Effector memory CD8-positive, alpha-beta T cell (primary cell): Measurements from ENCODE around the gene NLRP1.

Experiments used
- ATAC-seq: fragments of 150-1000 bp; cut with Tn5 transposase; replicated peaks from 2 replicates; pipeline ENCODE4 v1.10.0; 2021; ENCODE audit warnings: mild to moderate bottlenecking, moderate library complexity
- DNase-seq, 3 experiments: peaks; one replicate each; pipeline ENCODE4 v3.0.0; 2021
- H3K27ac Mint-ChIP-seq, 2 donors: one replicate each; pipeline ENCODE4 v1.8.0; 2022; ENCODE audit warnings: mild to moderate bottlenecking in 2 of 2, mixed read lengths in 2 of 2, moderate library complexity in 2 of 2
- H3K27me3 Mint-ChIP-seq, 2 donors: one replicate each; pipeline ENCODE4 v1.8.0; 2022; ENCODE audit warnings: mixed read lengths in 2 of 2
- H3K36me3 Mint-ChIP-seq: one replicate; pipeline ENCODE4 v1.8.0; 2022; ENCODE audit warnings: mild to moderate bottlenecking, moderate library complexity, mixed read lengths; ENCODE audit not compliant: insufficient read depth
- H3K4me1 Mint-ChIP-seq, 2 donors: one replicate each; pipeline ENCODE4 v1.8.0; 2022; ENCODE audit warnings: low read depth in 2 of 2, mixed read lengths in 2 of 2
- H3K4me3 Mint-ChIP-seq, 2 donors: one replicate each; pipeline ENCODE4 v1.8.0; 2022; ENCODE audit warnings: mild to moderate bottlenecking in 2 of 2, mixed read lengths in 2 of 2, moderate library complexity in 2 of 2
- H3K9me3 Mint-ChIP-seq, 2 donors: one replicate each; pipeline ENCODE4 v1.8.0; 2022; ENCODE audit warnings: mixed read lengths in 2 of 2

Gene NLRP1

GRCh38 chr17:5486206-5487124 is 97.8 kb downstream of the NLRP1 start, which contains the start of gene MIS12:
TSS of gene MIS12 (plus strand) at chr17:5486566. CDS start at chr17:5488863, 2,297 bp downstream.
- Mint-ChIP-seq H3K36me3 (peaks cover 71% of the 10 kb centered on the region), H3K4me1 (peaks cover 23 to 29% of the 10 kb centered on the region in 2 donors), H3K9me3 (no peaks in the 10 kb centered on the region), H3K4me3 (peak within 1 kb of the TSS; percentile 95 to 96), H3K27ac (peak within 1 kb of the TSS; percentile 97 to 99), H3K27me3 (no peaks in the 10 kb centered on the region)
- DNase-seq (peak; percentile 93 to 97 (median 94)), ATAC-seq (peak; percentile 85)

GRCh38 chr17:5485270-5486205 is 98.8 kb downstream of the NLRP1 start, which contains the start of gene DERL2:
TSS of gene DERL2 (minus strand) at chr17:5486178. CDS start at chr17:5486161, 17 bp downstream.
- Mint-ChIP-seq H3K4me1 (peaks cover 26 to 32% of the 10 kb centered on the region in 2 donors), H3K9me3 (no peaks in the 10 kb centered on the region), H3K27ac (peak within 1 kb of the TSS; percentile 97 to 99), H3K27me3 (no peaks in the 10 kb centered on the region), H3K4me3 (peak within 1 kb of the TSS; percentile 95 to 96), H3K36me3 (peaks cover 73% of the 10 kb centered on the region)
- ATAC-seq (peak; percentile 3), DNase-seq (peak in 1 of 3 experiments; percentile 5)

- Mint-ChIP-seq H3K4me1 (peaks cover 21 to 31% of the 10 kb centered on the region in 2 donors), H3K9me3 (no peaks in the 10 kb centered on the region), H3K27me3 (no peaks in the 10 kb centered on the region), H3K36me3 (peaks cover 92% of the 10 kb centered on the region), H3K27ac (peak overlapping the region; percentile 19 to 44), H3K4me3 (no peak overlapping the region)
- DNase-seq (no peak), ATAC-seq (no peak)
Observed at GRCh38 chr17:5481451-5481850, 102.9 kb downstream of the NLRP1 start.

- Mint-ChIP-seq H3K27me3 (no peaks in the 10 kb centered on the region), H3K27ac (no peak overlapping the region), H3K9me3 (no peaks in the 10 kb centered on the region), H3K4me3 (no peak overlapping the region), H3K36me3 (peaks cover 92% of the 10 kb centered on the region), H3K4me1 (peaks cover 21 to 31% of the 10 kb centered on the region in 2 donors)
- ATAC-seq (no peak), DNase-seq (no peak)
Observed at GRCh38 chr17:5480962-5481361, 103.3 kb downstream of the NLRP1 start.

DNA sequence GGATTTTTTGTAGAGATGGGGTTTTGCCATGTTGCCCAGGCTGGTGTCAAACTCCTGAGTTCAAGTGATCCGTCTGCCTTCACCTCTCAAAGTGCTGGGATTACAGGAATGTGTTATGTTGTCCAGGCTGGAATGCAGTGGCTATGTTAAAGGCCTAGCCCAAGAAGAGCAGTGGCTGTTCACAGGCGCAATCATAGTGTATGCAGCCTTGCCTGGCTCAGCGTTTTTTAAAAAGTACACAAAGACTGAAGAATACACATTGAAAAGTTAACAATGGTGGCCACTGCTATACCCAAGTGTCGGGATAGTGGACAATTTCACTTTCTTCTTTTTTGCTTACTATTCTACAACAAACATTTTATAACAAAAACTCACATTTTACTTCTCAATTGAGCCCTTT is 105.3 kb downstream of the NLRP1 start:
- no peaks in the 10 kb centered on the region for H3K27me3 Mint-ChIP-seq
- no peaks in the 10 kb centered on the region for H3K9me3 Mint-ChIP-seq
- peaks cover 99% of the 10 kb centered on the region for H3K36me3 Mint-ChIP-seq
- DNase-seq (no peak), ATAC-seq (no peak)
- no peak overlapping the region for H3K4me3 Mint-ChIP-seq
- no peak overlapping the region for H3K27ac Mint-ChIP-seq
- H3K4me1 Mint-ChIP-seq: peaks cover 16% of the 10 kb centered on the region in 2 donors

DNA sequence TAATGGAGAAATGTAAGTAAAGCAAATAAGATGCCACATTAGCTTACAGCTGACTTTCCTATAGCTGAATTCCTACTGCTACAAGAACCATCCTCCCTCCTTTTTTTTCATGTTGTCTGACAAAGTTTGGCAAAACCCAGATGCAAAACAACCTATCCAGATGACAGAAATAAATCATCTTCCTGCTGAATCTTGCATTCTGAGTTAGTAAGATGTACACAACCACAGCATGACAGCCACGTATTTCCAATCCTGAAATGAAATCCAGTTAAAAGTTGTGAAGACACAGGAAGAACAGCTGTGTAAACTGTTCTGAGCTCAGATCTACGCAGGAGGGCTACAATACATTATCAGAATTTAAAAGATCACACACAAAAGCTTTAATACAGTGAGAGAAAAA is 110.4 kb downstream of the NLRP1 start:
- Mint-ChIP-seq H3K4me1 (peaks cover 4 to 8% of the 10 kb centered on the region in 2 donors), H3K27ac (no peak overlapping the region), H3K4me3 (no peak overlapping the region)

GRCh38 chr17:5472511-5472910 is 111.8 kb downstream of the NLRP1 start:
- H3K27ac Mint-ChIP-seq: no peak overlapping the region
- H3K27me3 Mint-ChIP-seq: no peaks in the 10 kb centered on the region
- H3K9me3 Mint-ChIP-seq: no peaks in the 10 kb centered on the region
- peaks cover 10 to 12% of the 10 kb centered on the region in 2 donors for H3K4me1 Mint-ChIP-seq
- ATAC-seq (no peak), DNase-seq (no peak)
- H3K36me3 Mint-ChIP-seq: peaks cover 43% of the 10 kb centered on the region
- H3K4me3 Mint-ChIP-seq: no peak overlapping the region

More for the DNA sequence above, 110.4 kb downstream of the NLRP1 start:
- H3K36me3 Mint-ChIP-seq: peaks cover 57% of the 10 kb centered on the region
- no peaks in the 10 kb centered on the region for H3K9me3 Mint-ChIP-seq
- DNase-seq: no peak
- H3K27me3 Mint-ChIP-seq: no peaks in the 10 kb centered on the region
- ATAC-seq: no peak

GRCh38 chr17:5468075-5468473 is 116.2 kb downstream of the NLRP1 start:
- Mint-ChIP-seq H3K4me1 (peaks cover 22 to 33% of the 10 kb centered on the region in 2 donors), H3K36me3 (peaks cover 3% of the 10 kb centered on the region), H3K9me3 (no peaks in the 10 kb centered on the region), H3K27ac (peak overlapping the region; percentile 63 to 70), H3K27me3 (no peaks in the 10 kb centered on the region), H3K4me3 (peak overlapping the region; percentile 76 to 79)
- peak; percentile 34 for ATAC-seq
- no peak for DNase-seq

GRCh38 chr17:5467416-5467815 is 116.9 kb downstream of the NLRP1 start:
- Mint-ChIP-seq H3K4me1 (peaks cover 22 to 34% of the 10 kb centered on the region in 2 donors), H3K27me3 (no peaks in the 10 kb centered on the region), H3K9me3 (no peaks in the 10 kb centered on the region), H3K27ac (peak overlapping the region; percentile 63 to 70), H3K4me3 (peak overlapping the region; percentile 76 to 79), H3K36me3 (peaks cover 6% of the 10 kb centered on the region)
- no peak for ATAC-seq
- no peak for DNase-seq

DNA sequence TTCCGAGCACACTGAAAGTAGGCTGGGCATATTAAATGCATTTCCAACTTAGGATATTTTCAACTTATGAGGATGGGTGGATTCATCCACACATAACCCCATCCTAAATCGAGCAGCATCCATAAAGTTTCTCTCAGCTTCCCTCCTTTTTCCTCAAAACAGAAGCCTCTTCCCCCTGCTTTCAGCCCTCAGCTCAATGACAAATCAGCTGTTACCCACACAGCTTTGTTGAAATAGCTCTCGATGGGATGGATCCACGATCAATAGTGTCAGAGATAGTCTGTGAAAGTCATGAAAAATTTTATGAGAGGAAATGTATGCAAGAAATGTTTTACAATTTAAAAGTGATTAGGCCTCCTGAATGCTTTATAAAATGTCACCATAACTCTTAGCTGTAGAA is 118.0 kb downstream of the NLRP1 start:
- Mint-ChIP-seq H3K9me3 (no peaks in the 10 kb centered on the region), H3K27ac (peak overlapping the region in 1 of 2 donors; percentile 63), H3K4me3 (no peak overlapping the region), H3K36me3 (peaks cover 16% of the 10 kb centered on the region), H3K27me3 (no peaks in the 10 kb centered on the region), H3K4me1 (peaks cover 22 to 34% of the 10 kb centered on the region in 2 donors)
- DNase-seq: no peak
- ATAC-seq: no peak

- DNase-seq (no peak), ATAC-seq (no peak)
- Mint-ChIP-seq H3K4me1 (peaks cover 22 to 34% of the 10 kb centered on the region in 2 donors), H3K4me3 (no peak overlapping the region), H3K27ac (peak overlapping the region in 1 of 2 donors; percentile 10), H3K36me3 (peaks cover 30% of the 10 kb centered on the region), H3K27me3 (no peaks in the 10 kb centered on the region), H3K9me3 (no peaks in the 10 kb centered on the region)
Observed at GRCh38 chr17:5464717-5465507, 119.4 kb downstream of the NLRP1 start.
